Measurements from ENCODE around the gene KREMEN1. TPM values are rescaled to one million over a fixed set of nuclear protein-coding genes. Genes with fewer than 3 reads are reported as not detected.

KREMEN1 gene
- polyA plus RNA-seq, 1 of the 3 experiments (the other 2 are of a cell fraction), result 10.0 TPM

DNA sequence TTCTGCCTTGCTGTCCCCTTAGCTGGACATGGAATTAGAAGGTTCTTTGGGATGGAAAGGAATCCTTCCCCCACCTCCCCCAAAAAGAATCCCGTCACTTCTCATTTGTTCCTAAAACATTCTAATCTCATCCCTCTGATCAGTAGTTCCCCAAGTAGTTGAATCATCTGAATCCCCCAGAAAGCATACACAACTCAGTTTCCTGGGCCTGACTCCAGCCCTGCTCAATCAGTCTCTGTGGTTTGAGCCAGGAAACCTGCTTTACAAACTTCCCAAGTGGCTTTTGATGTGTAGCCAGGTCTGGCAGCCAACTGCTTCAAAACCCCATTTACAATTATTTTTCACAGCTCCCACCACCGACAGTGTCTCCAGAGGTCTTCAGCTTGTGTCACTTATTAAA is 31.4 kb upstream of the KREMEN1 start (continued):
- TF ChIP-seq SMC3 (IDR thresholded peaks at IDR 0.05; ENCODE audit: low read depth, low read length), result no peak
- peak; percentile 50; the same call in 1 of the 2 replicates for TF ChIP-seq FOSL2 (IDR thresholded peaks at IDR 0.05; ENCODE audit: borderline replicate concordance, low read depth)
- TF ChIP-seq, protein P1, sequence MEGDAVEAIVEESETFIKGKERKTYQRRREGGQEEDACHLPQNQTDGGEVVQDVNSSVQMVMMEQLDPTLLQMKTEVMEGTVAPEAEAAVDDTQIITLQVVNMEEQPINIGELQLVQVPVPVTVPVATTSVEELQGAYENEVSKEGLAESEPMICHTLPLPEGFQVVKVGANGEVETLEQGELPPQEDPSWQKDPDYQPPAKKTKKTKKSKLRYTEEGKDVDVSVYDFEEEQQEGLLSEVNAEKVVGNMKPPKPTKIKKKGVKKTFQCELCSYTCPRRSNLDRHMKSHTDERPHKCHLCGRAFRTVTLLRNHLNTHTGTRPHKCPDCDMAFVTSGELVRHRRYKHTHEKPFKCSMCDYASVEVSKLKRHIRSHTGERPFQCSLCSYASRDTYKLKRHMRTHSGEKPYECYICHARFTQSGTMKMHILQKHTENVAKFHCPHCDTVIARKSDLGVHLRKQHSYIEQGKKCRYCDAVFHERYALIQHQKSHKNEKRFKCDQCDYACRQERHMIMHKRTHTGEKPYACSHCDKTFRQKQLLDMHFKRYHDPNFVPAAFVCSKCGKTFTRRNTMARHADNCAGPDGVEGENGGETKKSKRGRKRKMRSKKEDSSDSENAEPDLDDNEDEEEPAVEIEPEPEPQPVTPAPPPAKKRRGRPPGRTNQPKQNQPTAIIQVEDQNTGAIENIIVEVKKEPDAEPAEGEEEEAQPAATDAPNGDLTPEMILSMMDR (IDR thresholded peaks at IDR 0.05), result no peak
- TF ChIP-seq NRF1 (IDR thresholded peaks at IDR 0.05; ENCODE audit: low read depth, low read length), result no peak
- no peak for TF ChIP-seq IRF3 (IDR thresholded peaks at IDR 0.05; ENCODE audit: low read depth, low read length)

GRCh38 chr22:29043906-29044575 is 28.8 kb upstream of the KREMEN1 start:
- Histone ChIP-seq H3K4me1 (ENCODE audit: control insufficient read depth in 1 of 2, insufficient read depth in 2 of 2, low read depth in 1 of 2, low read length in 1 of 2) (peaks cover 2 to 28% of the 10 kb centered on the region in 2 experiments; a peak in 3 of 4 replicates), H3K4me3 (ENCODE audit: low read depth in 2 of 2, low read length in 1 of 2) (no peak overlapping the region), H3F3A (replicated peaks; ENCODE audit: insufficient read depth) (peaks cover 29% of the 10 kb centered on the region), H3K79me2 (ENCODE audit: insufficient read depth) (0 out of 2 replicates have a peak, but pooled peaks cover 3% of the 10 kb centered on the region), H4K20me1 (ENCODE audit: insufficient read depth) (no peaks in the 10 kb centered on the region), H3K4me2 (peak overlapping the region; percentile 71), H3K9ac (peak overlapping the region; percentile 30; the same call in 1 of the 2 replicates), H3K36me3 (replicated peaks in 1 of 2; ENCODE audit: control insufficient read depth in 1 of 2, insufficient read depth in 2 of 2, low read length in 1 of 2) (peaks cover 14 to 21% of the 10 kb centered on the region in 2 experiments), H3K27ac (ENCODE audit: low read depth in 2 of 2, low read length in 1 of 2) (peak overlapping the region; percentile 56 to 94; a peak in 3 of 4 replicates), H3K9me2 (no peaks in the 10 kb centered on the region), H3K9me3 (no peaks in the 10 kb centered on the region), H2AFZ (ENCODE audit: low read depth) (peak overlapping the region; percentile 27; the same call in 1 of the 2 replicates), H3K27me3 (ENCODE audit: insufficient read depth) (no peaks in the 10 kb centered on the region)
- TF ChIP-seq YY1 (IDR thresholded peaks at IDR 0.05; ENCODE audit: low read depth) (no peak), USF1 (IDR thresholded peaks at IDR 0.05; ENCODE audit: borderline replicate concordance, low read depth) (no peak), POLR2AphosphoS5 (IDR thresholded peaks at IDR 0.05; ENCODE audit: low read depth, low read length) (no peak), NFIC (IDR thresholded peaks at IDR 0.05; ENCODE audit: borderline replicate concordance) (no peak), MXI1 (IDR thresholded peaks at IDR 0.05; ENCODE audit: low read depth, low read length) (no peak), GATA2 (CRISPR knock-in tag; IDR thresholded peaks at IDR 0.05) (no peak), RAD21 (IDR thresholded peaks at IDR 0.05; ENCODE audit: low read length) (no peak), TCF12 (IDR thresholded peaks at IDR 0.05) (peak; percentile 32; the same call in 1 of the 2 replicates), FOSL2 (IDR thresholded peaks at IDR 0.05; ENCODE audit: borderline replicate concordance, low read depth) (peak; percentile 76; the same call in 1 of the 2 replicates), JUND (IDR thresholded peaks at IDR 0.05) (peak; percentile 60), EZH2phosphoT487 (IDR thresholded peaks at IDR 0.05; ENCODE audit: borderline replicate concordance, low read depth) (no peak), FOXJ3 (CRISPR knock-in tag; IDR thresholded peaks at IDR 0.05) (no peak)
- TF ChIP-seq, protein P2, sequence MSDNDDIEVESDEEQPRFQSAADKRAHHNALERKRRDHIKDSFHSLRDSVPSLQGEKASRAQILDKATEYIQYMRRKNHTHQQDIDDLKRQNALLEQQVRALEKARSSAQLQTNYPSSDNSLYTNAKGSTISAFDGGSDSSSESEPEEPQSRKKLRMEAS (IDR thresholded peaks at IDR 0.05; ENCODE audit: low read depth), result no peak; the same call in 1 of the 2 replicates
- TF ChIP-seq, protein P1 (IDR thresholded peaks at IDR 0.05), result no peak
- TF ChIP-seq, protein P3, sequence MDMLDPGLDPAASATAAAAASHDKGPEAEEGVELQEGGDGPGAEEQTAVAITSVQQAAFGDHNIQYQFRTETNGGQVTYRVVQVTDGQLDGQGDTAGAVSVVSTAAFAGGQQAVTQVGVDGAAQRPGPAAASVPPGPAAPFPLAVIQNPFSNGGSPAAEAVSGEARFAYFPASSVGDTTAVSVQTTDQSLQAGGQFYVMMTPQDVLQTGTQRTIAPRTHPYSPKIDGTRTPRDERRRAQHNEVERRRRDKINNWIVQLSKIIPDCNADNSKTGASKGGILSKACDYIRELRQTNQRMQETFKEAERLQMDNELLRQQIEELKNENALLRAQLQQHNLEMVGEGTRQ (IDR thresholded peaks at IDR 0.05; ENCODE audit: borderline replicate concordance, low read depth, low read length), result no peak
- ChIA-PET CTCF (interaction anchor here (1.1 to 6.5 kb wide), 5 partner anchors 11 to 443 kb away, joined by 4 to 100 read pairs (median 4); no protein-coding TSS in a partner anchor), POLR2A (no interaction called here)
- 58% methylated on average over 7 of the region's 7 CpGs for WGBS (ENCODE audit: low lambda C conversion rate)
- no peak for DNase-seq
